ENCODE results near the gene PPM1G.

PPM1G gene

GRCh38 chr2:27378096-27378808 lies 31.1 kb downstream of the PPM1G start:
- no peak overlapping the region for H3K4me3 ChIP-seq (ENCODE audit: low read depth, low read length)
- peak; percentile 27 for TF ChIP-seq CTCF (conservative IDR thresholded peaks at IDR 0.05; ENCODE audit: low read depth, low read length)
- peak; percentile 27 for DNase-seq (ENCODE audit: low read depth)

- no peak for TF ChIP-seq CTCF (conservative IDR thresholded peaks at IDR 0.05; ENCODE audit: low read depth, low read length)
- DNase-seq (ENCODE audit: low read depth) = no peak
- no peak overlapping the region for H3K4me3 ChIP-seq (ENCODE audit: low read depth, low read length)
Observed at GRCh38 chr2:27377618-27378095, 31.7 kb downstream of the PPM1G start.

DNA sequence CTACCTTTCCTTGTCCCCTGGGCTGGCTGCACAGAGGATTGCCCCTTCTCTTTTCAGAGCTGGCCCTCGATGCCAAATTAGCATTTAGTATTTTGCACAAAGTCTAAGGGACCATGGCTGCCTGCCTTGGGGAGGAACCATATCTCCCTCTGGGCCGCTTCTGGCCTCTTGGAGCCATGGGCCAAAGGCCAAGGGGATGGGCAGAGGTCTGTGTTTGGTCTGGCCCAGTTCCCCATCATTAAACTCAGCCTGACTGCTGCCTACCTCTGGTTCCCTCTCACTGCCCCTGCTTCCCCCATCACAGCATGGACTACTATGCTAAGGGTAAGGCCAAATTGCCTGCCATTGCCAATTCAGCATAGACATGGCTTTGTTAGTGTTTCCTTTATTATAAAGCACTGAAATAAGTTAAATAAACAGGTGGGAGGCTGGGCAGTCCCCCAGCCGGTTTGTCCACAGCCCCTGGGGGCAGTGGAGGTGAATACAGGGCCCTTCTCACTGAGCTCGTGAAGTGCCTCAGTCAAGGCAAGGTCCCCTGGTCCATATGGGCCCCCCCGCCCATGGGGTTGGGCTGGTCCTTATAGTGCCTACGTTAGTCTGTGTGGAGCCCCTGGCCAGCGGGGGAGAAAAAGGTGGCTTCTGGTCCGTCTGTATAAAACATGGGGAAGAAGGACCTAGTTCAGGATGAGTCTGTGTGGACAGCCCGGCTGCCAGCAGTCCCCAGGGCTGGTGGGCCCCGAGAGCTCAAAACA lies 32.3 kb downstream of the PPM1G start:
- no peak for TF ChIP-seq CTCF (conservative IDR thresholded peaks at IDR 0.05; ENCODE audit: low read depth, low read length)
- H3K4me3 ChIP-seq (ENCODE audit: low read depth, low read length) = no peak overlapping the region
- DNase-seq (ENCODE audit: low read depth) = no peak

DNA sequence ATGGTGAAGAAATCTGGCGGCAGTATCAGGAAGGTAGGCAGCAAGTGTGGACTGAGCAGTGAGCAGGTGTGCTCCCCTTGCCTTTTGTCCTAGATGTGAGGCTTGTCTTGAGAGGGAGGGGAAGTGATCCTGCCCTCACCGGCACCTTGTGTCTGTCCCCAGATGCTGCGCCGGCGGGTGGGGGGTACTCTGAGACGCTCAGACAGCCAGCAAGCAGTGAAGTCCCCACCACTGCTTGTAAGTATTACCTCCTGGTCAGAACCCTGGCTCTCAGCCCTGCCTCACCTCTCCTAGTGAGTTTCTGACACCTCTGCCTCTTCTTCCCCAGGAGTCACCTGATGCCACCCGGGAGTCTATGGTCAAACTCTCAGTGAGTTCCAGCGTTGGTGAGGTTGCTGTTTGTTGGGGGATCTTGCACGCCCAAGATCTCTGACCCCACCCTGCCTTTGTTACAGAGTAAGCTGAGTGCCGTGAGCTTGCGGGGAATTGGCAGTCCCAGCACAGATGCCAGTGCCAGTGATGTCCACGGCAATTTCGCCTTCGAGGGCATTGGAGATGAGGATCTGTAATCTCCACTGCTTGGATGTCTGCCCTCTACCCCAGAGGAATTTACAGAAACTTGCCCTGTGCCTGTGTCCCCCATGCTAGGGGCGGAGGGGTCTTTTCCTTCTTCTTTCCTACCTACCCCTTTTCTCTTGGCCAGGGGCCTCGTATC lies 33.1 kb downstream of the PPM1G start:
- no peak for TF ChIP-seq CTCF (conservative IDR thresholded peaks at IDR 0.05; ENCODE audit: low read depth, low read length)
- H3K4me3 ChIP-seq (ENCODE audit: low read depth, low read length) = no peak overlapping the region
- DNase-seq (ENCODE audit: low read depth) = no peak

DNA sequence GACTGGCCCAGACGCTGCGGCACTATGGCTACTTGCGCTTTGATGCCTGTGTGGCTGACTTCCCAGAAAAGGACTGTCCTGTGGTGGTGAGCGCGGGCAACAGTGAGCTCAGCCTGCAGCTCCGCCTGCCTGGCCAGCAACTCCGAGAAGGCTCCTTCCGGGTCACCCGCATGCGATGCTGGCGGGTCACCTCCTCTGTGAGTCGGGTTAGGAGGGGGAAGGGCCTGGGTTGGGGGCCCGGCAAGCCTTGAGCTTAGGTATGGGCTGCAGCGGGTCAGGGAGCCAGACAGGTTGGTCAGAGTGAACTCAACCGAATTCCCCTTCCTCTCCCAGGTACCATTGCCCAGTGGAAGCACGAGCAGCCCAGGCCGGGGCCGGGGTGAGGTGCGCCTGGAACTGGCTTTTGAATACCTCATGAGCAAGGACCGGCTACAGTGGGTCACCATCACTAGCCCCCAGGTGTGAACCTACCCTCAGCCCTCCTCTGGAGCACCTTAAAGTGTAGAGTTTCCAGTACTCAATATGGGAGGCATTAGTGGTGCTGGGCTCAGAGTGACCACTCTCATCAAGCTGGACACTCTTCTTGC lies 33.8 kb downstream of the PPM1G start:
- no peak overlapping the region for H3K4me3 ChIP-seq (ENCODE audit: low read depth, low read length)
- TF ChIP-seq CTCF (conservative IDR thresholded peaks at IDR 0.05; ENCODE audit: low read depth, low read length) = no peak

GRCh38 chr2:27373567-27373966 lies 35.8 kb downstream of the PPM1G start:
- no peak for TF ChIP-seq CTCF (conservative IDR thresholded peaks at IDR 0.05; ENCODE audit: low read depth, low read length)
- no peak for DNase-seq (ENCODE audit: low read depth)
- H3K4me3 ChIP-seq (ENCODE audit: low read depth, low read length) = no peak overlapping the region

More for the DNA sequence above, 33.8 kb downstream of the PPM1G start:
- no peak for DNase-seq (ENCODE audit: low read depth)

Measured in choroid plexus epithelial cell (primary cell).